GM23248 (cell line): Measurements from ENCODE around the gene OR4F15. TPM values are rescaled to one million over a fixed set of nuclear protein-coding genes. Genes with fewer than 3 reads are reported as not detected.
"Not testable (repeated sequence)": the region's sequence is repeated elsewhere in the genome, so short reads cannot be mapped to it uniquely, and the experiment has no call there.

Experiments
- DNase-seq: peaks from one replicate; pipeline ENCODE4 v3.0.0-alpha.2; 2015
- H2AFZ ChIP-seq: fragments of 200-600 bp; sonication (generic); 2 replicates; pipeline ENCODE4 v1.6.1; 2016; ENCODE audit warnings: antibody characterized with exemption
- H3F3A ChIP-seq: fragments of 200-600 bp; sonication (generic); 2 replicates; pipeline ENCODE4 v1.6.1; 2016; ENCODE audit warnings: mild to moderate bottlenecking, antibody characterized with exemption, mixed run types; ENCODE audit not compliant: insufficient read depth
- H3K27ac ChIP-seq: fragments of 200-600 bp; sonication (generic); 2 replicates; pipeline ENCODE4 v1.5.1; 2016; ENCODE audit warnings: mild to moderate bottlenecking
- H3K27me3 ChIP-seq: fragments of 200-600 bp; sonication (generic); replicated peaks from 2 replicates; pipeline ENCODE4 v1.6.1; 2016; ENCODE audit warnings: mild to moderate bottlenecking; ENCODE audit not compliant: insufficient read depth
- H3K36me3 ChIP-seq: fragments of 200-600 bp; sonication (generic); 2 replicates; pipeline ENCODE4 v1.6.1; 2016; ENCODE audit warnings: low read depth, mild to moderate bottlenecking
- H3K4me1 ChIP-seq: fragments of 200-600 bp; sonication (generic); 2 replicates; pipeline ENCODE4 v1.6.1; 2016; ENCODE audit warnings: mild to moderate bottlenecking; ENCODE audit not compliant: insufficient read depth
- H3K4me2 ChIP-seq: fragments of 200-600 bp; sonication (generic); one replicate; pipeline ENCODE4 v1.6.1; 2016; ENCODE audit warnings: mild to moderate bottlenecking; ENCODE audit not compliant: unreplicated experiment
- H3K4me3 ChIP-seq: fragments of 200-600 bp; sonication (generic); 2 replicates; pipeline ENCODE4 v1.5.1; 2016; ENCODE audit warnings: mild to moderate bottlenecking
- H3K79me2 ChIP-seq: fragments of 200-600 bp; sonication (generic); 2 replicates; pipeline ENCODE4 v1.6.1; 2016; ENCODE audit warnings: mild to moderate bottlenecking; ENCODE audit not compliant: insufficient read depth
- H3K9ac ChIP-seq: fragments of 200-600 bp; sonication (generic); 2 replicates; pipeline ENCODE4 v1.6.1; 2016; ENCODE audit warnings: mild to moderate bottlenecking
- H3K9me2 ChIP-seq: fragments of 200-600 bp; sonication (generic); 2 replicates; pipeline ENCODE4 v1.6.1; 2016; ENCODE audit warnings: mixed run types, mild to moderate bottlenecking, moderate library complexity; ENCODE audit not compliant: insufficient read depth
- H3K9me3 ChIP-seq: fragments of 200-600 bp; sonication (generic); one replicate; pipeline ENCODE4 v1.6.1; 2017; ENCODE audit warnings: low read depth
- H4K20me1 ChIP-seq: fragments of 200-600 bp; sonication (generic); 2 replicates; pipeline ENCODE4 v1.6.0; 2016; ENCODE audit not compliant: insufficient read depth
- EZH2 ChIP-seq: fragments of 200-600 bp; sonication (generic); IDR thresholded peaks from 2 replicates; pipeline ENCODE4 v1.6.1; 2018; ENCODE audit warnings: antibody characterized with exemption, mild to moderate bottlenecking; ENCODE audit not compliant: insufficient read depth, poor library complexity, severe bottlenecking
- EZH2phosphoT487 ChIP-seq: fragments of 200-600 bp; sonication (generic); IDR thresholded peaks from 2 replicates; pipeline ENCODE4 v1.6.1; 2018; ENCODE audit warnings: antibody characterized with exemption, moderate library complexity, mild to moderate bottlenecking, low read depth; ENCODE audit not compliant: insufficient read depth
- WGBS, 2 experiments: methylation state at CpG; one replicate each; pipeline ENCODE4 v1.1.6; 2015 to 2017; ENCODE audit warnings: low lambda C conversion rate in 2 of 2, low coverage in 1 of 2; ENCODE audit errors: missing lambda C conversion rate in 2 of 2; 5-methylcytosine and 5-hydroxymethylcytosine counted together
- in situ Hi-C: fragments of 300-500 bp; cut with MboI; formaldehyde crosslinking; loops from 2 replicates; pipeline ENCODE4 v1.15.0; 2020
- polyA plus RNA-seq: library from polyadenylated mRNA; unstranded; fragments of >200 nt; fragmentation: Nextera tagmentation; extraction: Ambion mirVana; gene quantifications from 2 replicates; pipeline ENCODE4 v1.2.1, GENCODE V29; 2016
- total RNA-seq: library from RNA; depleted of rRNA; stranded (reverse); fragments of >200 nt; shearing (Covaris generic); gene quantifications from 2 replicates; pipeline ENCODE4 v1.2.3, GENCODE V29; 2014; rRNA removed

The OR4F15 gene
- total RNA-seq (0.13 TPM in 1 of 2 replicates, not detected in the other), polyA plus RNA-seq (not detected in 2 replicates)

DNA sequence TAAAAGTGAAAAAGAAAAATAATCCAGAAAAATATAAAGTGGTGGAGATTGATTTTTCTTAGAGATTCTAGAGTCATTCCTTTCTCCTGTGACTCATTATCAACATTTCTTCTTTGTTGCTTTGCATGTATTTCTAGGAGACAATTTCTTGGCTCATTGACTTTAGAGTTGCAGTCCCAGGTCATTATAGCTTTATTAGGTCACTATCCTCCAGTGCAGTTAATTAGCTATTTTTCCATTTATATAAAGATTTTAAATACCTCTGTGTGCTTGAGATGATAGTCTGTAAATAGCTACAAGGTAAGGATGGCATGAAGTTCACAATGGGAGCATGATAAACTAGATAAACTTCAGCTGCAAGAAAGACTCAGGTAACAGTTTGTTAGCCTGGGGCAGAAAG, at the start of gene OR4F15:
OR4F15 (plus strand) TSS at position 301 of the 400 bp plus-strand sequence. CDS start 5,985 bp downstream, outside the sequence.
- no peaks in the 10 kb centered on the region for H3K27me3 ChIP-seq
- H3K27ac ChIP-seq = no peak within 1 kb of the TSS
- H3K4me3 ChIP-seq = no peak within 1 kb of the TSS
- no peak within 1 kb of the TSS for H3K4me2 ChIP-seq
- peaks cover 19% of the 10 kb centered on the region for H3F3A ChIP-seq
- H3K79me2 ChIP-seq = no peaks in the 10 kb centered on the region
- H4K20me1 ChIP-seq = no peaks in the 10 kb centered on the region
- H3K9me3 ChIP-seq = no peaks in the 10 kb centered on the region
- H3K4me1 ChIP-seq = peaks cover 23% of the 10 kb centered on the region
- no peak within 1 kb of the TSS for H2AFZ ChIP-seq
- H3K9ac ChIP-seq = no peak within 1 kb of the TSS
- no peaks in the 10 kb centered on the region for H3K9me2 ChIP-seq
- in situ Hi-C loops = no loop called here
- TF ChIP-seq EZH2 (no peak), EZH2phosphoT487 (no peak)
- no peaks in the 10 kb centered on the region for H3K36me3 ChIP-seq
- no peak for DNase-seq

DNA sequence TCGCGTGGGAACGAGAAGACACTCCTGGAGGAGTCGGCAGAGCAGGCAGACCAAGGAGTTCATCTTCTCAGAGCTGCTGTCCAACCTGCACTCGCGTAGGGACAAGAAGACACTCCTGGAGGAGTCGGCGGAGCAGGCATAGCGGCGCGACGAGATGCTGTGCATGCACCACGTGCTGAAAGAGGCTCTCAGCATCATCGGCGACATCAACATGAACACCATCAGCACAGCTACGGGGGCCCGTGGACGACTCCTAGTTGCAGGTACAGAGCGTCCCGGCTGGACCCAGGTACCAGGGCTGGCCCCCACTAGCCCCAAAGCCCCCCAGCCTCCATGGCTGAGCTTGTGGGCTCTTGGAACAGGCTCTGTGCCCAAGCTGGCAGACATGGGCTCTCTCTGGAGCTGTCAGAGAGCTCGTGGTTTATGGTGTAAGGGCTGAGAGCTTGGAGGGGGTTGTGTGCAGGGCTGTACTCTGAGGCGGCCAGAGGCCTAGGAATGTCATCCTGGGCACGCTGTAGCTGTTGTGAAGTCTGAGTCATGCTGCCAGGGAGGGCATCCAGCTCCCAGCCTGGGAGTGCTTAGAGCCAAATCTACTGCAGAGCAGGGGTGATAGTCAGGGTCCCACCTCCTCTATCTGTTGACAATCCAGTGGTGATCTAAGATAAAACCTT, 47.2 kb upstream of the OR4F15 start:
- H3K4me3 ChIP-seq, H3K9me2 ChIP-seq, H3K36me3 ChIP-seq, H3K27me3 ChIP-seq, H3K79me2 ChIP-seq, H4K20me1 ChIP-seq, H3K9me3 ChIP-seq, DNase-seq, in situ Hi-C loops, H3F3A ChIP-seq, H2AFZ ChIP-seq, H3K27ac ChIP-seq, H3K4me2 ChIP-seq, H3K4me1 ChIP-seq, H3K9ac ChIP-seq: not testable (repeated sequence)
- WGBS, 2 experiments = 91 to 94% methylated on average over 22 to 23 of the region's 23 CpGs

GRCh38 chr15:101765340-101765671, 46.7 kb upstream of the OR4F15 start:
- not testable (repeated sequence) for DNase-seq

DNA sequence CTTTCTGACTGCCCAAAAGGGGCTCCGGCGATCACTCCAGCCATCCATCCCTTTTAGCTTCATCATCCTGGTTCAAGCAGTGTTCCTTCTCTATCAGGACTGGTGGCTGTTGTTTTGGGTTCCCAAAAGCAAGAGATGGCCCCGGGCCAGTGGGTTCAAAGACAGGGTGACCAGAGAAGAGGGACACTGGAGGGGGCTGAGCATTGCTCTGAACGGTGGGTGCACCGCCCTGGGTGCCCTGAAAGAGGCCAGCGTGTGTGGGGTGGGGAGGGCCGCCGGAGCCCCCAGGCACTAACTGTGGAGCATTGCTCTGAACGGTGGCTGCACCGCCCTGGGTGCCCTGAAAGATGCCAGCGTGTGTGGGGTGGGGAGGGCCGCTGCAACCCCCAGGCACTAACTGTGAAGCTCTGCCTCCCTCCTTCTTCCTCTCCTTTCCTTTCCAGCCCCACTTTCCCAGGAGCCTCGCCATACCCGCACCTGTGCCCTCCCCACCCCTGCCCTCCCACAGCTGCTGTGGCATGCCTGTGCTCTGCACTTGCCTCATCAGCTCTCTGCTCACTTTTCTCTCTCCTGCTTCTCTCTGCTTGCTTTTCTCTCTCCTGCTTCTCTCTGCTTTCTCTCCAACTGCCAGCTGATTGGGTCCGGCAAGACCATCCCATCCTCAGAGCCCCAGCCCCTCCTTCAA, 46.1 kb upstream of the OR4F15 start:
- no peaks in the 10 kb centered on the region for H3K9me2 ChIP-seq
- no peaks in the 10 kb centered on the region for H3K27me3 ChIP-seq
- H3K79me2 ChIP-seq = no peaks in the 10 kb centered on the region
- WGBS, 2 experiments = 86 to 92% methylated on average over 9 to 15 of the region's 15 CpGs
- no peaks in the 10 kb centered on the region for H4K20me1 ChIP-seq
- no peak for DNase-seq
- H3K27ac ChIP-seq = no peak overlapping the region
- no peak for TF ChIP-seq EZH2
- no peak for TF ChIP-seq EZH2phosphoT487
- no peaks in the 10 kb centered on the region for H3K9me3 ChIP-seq
- H3K36me3 ChIP-seq = no peaks in the 10 kb centered on the region
- no peaks in the 10 kb centered on the region for H3F3A ChIP-seq
- H3K4me3 ChIP-seq = no peak overlapping the region
- no peaks in the 10 kb centered on the region for H3K4me1 ChIP-seq
- in situ Hi-C loops = no loop called here
- no peak overlapping the region for H2AFZ ChIP-seq
- no peak overlapping the region for H3K9ac ChIP-seq
- no peak overlapping the region for H3K4me2 ChIP-seq

More at GRCh38 chr15:101765340-101765671, 46.7 kb upstream of the OR4F15 start:
- H3K79me2 ChIP-seq, H3K4me3 ChIP-seq, H3K27ac ChIP-seq, H4K20me1 ChIP-seq, H3K9me2 ChIP-seq, H3K4me1 ChIP-seq, H3K36me3 ChIP-seq, H3K27me3 ChIP-seq, H3K4me2 ChIP-seq, H3K9ac ChIP-seq, H3K9me3 ChIP-seq, in situ Hi-C loops, H3F3A ChIP-seq, H2AFZ ChIP-seq: not testable (repeated sequence)
- 89 to 91% methylated on average over 7 of the region's 7 CpGs for WGBS, 2 experiments

DNA sequence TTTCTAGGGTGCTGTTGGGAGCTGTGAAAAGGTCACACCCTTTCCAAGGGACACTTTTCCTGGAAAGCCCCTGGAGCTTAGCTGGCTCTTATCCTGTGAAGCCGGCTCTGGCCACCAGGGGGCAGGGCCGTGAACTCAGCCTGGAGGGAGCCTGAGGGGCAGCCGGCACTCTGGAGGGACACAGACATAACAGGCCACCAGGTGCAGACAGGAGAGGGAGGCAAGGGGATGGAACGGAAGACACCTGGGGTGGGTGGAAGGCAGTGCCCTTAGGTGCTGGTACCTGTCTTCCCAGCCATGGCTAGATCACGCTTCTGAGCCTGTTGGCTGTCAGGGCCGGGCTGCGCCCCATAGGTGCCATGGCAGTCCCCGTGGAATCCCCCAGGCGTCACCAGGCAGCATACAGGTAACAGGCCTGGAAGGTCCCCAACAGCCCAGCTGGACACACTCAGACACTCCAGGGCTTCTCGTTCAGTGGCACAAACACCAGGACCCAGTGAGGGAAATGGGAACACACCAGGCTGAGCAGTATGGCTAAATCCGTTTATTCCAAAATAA, 44.8 kb upstream of the OR4F15 start:
- H3K27me3 ChIP-seq, H3K79me2 ChIP-seq, H3K36me3 ChIP-seq, H3K4me3 ChIP-seq, H3K9ac ChIP-seq, H3K4me2 ChIP-seq, H4K20me1 ChIP-seq, in situ Hi-C loops, H2AFZ ChIP-seq, H3K4me1 ChIP-seq, H3K27ac ChIP-seq, H3F3A ChIP-seq, DNase-seq, H3K9me2 ChIP-seq, H3K9me3 ChIP-seq: not testable (repeated sequence)
- 78 to 89% methylated on average over 7 to 8 of the region's 11 CpGs for WGBS, 2 experiments
